Measurements from ENCODE around the gene DNM3. TPM values are rescaled to one million over a fixed set of nuclear protein-coding genes. Genes with fewer than 3 reads are reported as not detected.
"Not testable (repeated sequence)": the region's sequence is repeated elsewhere in the genome, so short reads cannot be mapped to it uniquely, and the experiment has no call there.

Gene DNM3
- polyA plus RNA-seq, 4 donors: 4.3 to 5.7 (median 5.0) TPM

GRCh38 chr1:172429331-172430127 lies 588.2 kb downstream of the DNM3 start:
- DNase-seq (ENCODE audit: low read depth in 4 of 4, low spot score in 3 of 4): no peak

DNA sequence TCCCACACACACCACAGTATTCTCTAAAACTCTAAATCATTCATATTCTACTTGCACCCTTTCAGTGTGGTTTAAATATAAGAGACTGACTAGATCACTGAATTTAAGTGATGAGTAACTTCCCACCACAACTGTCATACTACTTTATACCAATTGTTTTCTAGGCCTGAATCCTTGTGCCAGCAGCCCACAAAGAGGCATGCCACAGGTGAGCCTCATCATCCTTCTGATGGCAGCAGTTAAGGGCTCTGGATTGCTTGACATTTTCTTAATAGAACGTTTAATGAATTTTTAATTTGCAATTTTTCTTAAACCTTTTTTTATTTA lies 588.8 kb downstream of the DNM3 start:
- DNase-seq (ENCODE audit: low read depth in 4 of 4, low spot score in 3 of 4): no peak

DNA sequence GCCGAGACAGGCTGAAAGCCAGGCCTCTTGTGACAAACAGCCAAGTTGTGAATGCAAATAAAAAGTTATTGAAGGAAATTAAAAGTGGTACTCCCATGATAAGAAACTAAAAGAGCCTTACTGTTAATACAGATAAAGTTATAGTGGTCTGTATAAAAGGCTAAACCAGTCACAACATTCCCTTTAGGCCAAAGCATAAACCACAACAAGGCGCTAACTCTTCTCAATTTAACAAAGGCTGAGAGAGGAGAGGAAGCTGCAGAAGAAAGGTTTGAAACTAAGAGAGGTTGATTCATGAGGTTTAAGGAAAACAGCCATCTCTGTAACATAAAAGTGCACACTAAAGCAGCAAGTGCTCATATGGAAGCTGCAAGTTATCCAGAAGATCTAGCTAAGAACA lies 589.9 kb downstream of the DNM3 start:
- no peak for DNase-seq (ENCODE audit: low read depth in 4 of 4, low spot score in 3 of 4)

GRCh38 chr1:172431721-172432192 lies 590.5 kb downstream of the DNM3 start:
- no peak for DNase-seq (ENCODE audit: low read depth in 4 of 4, low spot score in 3 of 4)

DNA sequence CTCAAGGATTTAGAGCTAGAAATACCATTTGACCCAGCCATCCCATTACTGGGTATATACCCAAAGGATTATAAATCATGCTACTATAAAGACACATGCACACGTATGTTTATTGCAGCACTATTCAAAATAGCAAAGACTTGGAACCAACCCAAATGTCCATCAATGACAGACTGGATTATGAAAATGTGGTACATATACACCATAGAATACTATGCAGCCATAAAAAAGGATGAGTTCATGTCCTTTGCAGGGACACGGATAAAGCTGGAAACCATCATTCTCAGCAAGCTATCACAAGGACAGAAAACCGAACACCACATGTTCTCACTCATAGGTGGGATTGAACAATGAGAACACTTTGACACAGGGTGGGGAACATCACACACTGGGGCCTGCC lies 595.9 kb downstream of the DNM3 start:
- DNase-seq (ENCODE audit: low read depth in 4 of 4, low spot score in 3 of 4): not testable (repeated sequence)

DNA sequence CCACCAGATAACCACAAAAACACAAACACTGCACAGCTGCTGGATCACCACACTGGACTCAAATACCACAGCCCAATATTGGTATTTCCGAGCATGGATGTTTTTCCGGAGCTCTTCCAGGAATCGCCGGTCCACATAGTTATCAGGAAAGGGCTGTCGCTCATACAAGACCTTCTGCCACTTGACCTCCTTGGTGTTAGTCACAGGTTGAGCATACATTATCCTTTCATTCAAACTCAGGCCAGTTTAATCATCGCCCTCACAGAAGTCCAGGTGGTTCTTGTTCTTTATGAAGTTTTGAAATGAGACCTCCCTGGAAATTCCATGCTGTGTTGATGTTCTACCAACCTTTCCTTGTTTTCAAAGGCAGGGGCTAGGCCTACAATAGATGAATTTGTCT lies 601.1 kb downstream of the DNM3 start:
- DNase-seq (ENCODE audit: low read depth in 4 of 4, low spot score in 3 of 4): no peak

DNA sequence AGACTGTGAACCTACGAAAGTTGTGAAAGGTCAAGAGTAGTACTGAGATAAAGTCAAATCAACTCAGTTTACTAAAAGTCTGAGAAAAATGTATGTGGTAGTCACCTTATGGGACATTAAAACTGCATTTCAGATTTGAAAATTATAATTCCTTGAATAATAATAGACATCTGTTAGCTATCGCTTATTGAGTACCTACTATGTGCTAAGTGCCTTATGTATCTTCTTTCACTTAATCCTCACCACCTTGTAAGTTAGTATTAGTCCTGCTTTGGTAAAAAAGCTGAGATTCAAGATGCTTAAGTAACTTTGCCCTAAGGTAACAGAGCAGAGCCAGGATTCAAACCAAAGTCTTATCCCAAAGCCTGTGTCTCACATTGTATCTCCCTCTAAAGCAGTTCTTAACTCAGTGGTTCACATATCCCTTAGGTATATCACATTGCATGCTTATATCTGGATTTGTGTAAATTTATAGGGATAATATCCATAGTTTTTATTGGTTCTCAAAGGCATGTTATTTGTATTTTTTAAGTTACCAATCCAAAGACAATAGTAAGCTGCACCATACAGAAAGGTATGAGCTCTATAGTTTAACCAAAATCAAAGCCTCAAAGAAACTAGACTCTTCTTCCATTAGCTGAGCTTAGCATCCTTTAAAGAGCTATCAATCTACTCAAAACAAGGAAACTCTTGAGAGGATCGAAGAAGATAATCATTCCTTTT lies 601.7 kb downstream of the DNM3 start:
- no peak for DNase-seq (ENCODE audit: low read depth in 4 of 4, low spot score in 3 of 4)

DNA sequence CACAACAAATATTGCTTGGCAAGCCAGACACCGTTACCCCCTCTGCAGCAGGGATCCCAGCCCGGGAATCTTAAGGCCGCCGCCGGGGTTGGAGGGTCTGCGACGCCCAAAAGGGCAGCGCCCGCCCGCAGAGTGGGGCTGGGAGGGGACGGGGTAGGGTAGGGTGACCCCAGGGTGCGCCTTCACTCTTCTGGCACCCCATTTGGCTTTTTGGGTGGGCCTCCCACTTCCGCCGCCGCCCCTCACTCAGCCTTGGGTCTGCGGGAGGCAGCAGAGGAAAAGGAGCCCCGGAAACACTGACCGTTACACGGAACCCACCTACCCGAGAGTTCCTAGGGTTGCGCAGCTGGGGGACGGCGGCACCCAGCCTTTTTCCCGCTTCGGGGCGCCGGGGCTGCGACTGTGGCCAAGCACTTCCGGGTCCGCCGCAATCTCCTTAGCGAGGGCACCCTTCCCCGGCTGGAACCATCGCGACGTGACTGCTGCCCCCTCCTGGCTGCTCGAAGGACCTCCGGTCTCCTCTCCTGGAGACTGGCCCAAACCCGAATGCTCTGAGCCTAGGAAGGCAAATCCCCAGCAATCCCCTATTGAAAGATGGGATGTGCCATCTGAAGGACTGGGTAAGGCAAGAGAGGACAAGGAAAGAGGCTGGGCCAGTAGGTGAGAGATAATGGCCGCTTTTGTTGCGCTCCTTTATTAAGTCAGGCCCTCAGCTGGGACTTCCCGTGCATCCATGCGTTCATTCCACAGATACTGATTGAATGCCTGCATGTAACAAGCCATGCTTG lies 602.6 kb downstream of the DNM3 start, which contains the start of gene PIGC:
Gene PIGC, minus strand, starts transcription at position 404 of the 788 bp plus-strand sequence. CDS start 1,447 bp downstream, outside the sequence.
- peak; percentile 72 to 77 (median 74) for DNase-seq (ENCODE audit: low read depth in 4 of 4, low spot score in 3 of 4)

- no peak for DNase-seq (ENCODE audit: low read depth in 4 of 4, low spot score in 3 of 4)
Measured at GRCh38 chr1:172446547-172446946, 605.2 kb downstream of the DNM3 start.

DNA sequence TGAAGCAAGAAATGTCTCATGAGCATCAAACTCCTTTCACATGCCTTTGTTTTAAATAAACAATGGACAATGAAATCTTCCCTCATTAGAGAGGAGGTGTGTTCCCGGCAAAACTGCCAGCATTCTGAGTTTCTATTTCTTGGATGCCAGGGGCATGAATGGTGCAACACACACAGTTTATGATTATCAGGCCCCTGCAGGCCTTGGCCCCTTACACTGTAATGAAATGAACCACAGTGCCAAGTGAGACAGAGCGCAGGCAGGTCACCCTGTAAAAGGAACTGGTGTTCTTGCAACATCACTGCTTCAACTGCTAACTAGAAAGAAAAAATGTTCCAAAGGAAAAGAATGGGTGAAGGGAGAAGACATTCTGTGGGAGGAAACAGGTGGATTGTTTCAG lies 606.3 kb downstream of the DNM3 start:
- DNase-seq (ENCODE audit: low read depth in 4 of 4, low spot score in 3 of 4): no peak

- no peak for DNase-seq (ENCODE audit: low read depth in 4 of 4, low spot score in 3 of 4)
Measured at GRCh38 chr1:172448995-172449584, 607.8 kb downstream of the DNM3 start.

- no peak for DNase-seq (ENCODE audit: low read depth in 4 of 4, low spot score in 3 of 4)
Measured at GRCh38 chr1:172449585-172450523, 608.6 kb downstream of the DNM3 start.

GRCh38 chr1:172450524-172450885 lies 609.2 kb downstream of the DNM3 start:
- DNase-seq (ENCODE audit: low read depth in 4 of 4, low spot score in 3 of 4): no peak

- no peak for DNase-seq (ENCODE audit: low read depth in 4 of 4, low spot score in 3 of 4)
Measured at GRCh38 chr1:172451002-172451443, 609.7 kb downstream of the DNM3 start.

GRCh38 chr1:172452536-172453152 lies 611.3 kb downstream of the DNM3 start:
- no peak for DNase-seq (ENCODE audit: low read depth in 4 of 4, low spot score in 3 of 4)

GRCh38 chr1:172453153-172453545 lies 611.9 kb downstream of the DNM3 start:
- DNase-seq (ENCODE audit: low read depth in 4 of 4, low spot score in 3 of 4): no peak

GRCh38 chr1:172453607-172454006 lies 612.3 kb downstream of the DNM3 start:
- no peak for DNase-seq (ENCODE audit: low read depth in 4 of 4, low spot score in 3 of 4)

GRCh38 chr1:172455451-172455850 lies 614.2 kb downstream of the DNM3 start:
- no peak for DNase-seq (ENCODE audit: low read depth in 4 of 4, low spot score in 3 of 4)

DNA sequence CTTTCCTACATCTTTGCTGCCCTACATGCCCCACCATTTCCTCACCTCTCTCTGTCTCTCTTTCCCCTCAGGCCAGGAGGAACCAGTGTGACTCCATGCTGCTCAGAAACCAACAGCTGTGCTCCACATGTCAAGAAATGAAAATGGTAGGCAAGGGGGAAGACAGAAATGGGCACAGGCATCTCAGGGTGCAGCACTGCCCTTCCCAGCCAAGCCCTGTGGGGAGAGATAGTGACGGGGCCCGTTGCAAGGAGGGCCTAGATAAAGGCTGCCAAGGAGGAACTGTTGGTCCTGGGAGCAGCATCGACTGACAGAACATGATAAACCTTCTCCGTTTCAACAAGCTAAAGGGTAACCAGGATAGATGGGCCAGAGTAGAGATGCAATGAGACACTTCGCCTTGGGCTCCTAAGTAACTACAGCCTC lies 615.1 kb downstream of the DNM3 start:
- DNase-seq (ENCODE audit: low read depth in 4 of 4, low spot score in 3 of 4): no peak
